Mammary microvascular endothelial cell (primary cell): Measurements from ENCODE around the gene EGF. TPM values are rescaled to one million over a fixed set of nuclear protein-coding genes. Genes with fewer than 3 reads are reported as not detected.

Source experiments
- total RNA-seq: library from RNA; depleted of rRNA; stranded (reverse); fragments of >200 nt; gene quantifications from 2 replicates; pipeline ENCODE4 v1.2.3, GENCODE V29; 2015

The EGF gene
- total RNA-seq: not detected in 2 replicates

DNA sequence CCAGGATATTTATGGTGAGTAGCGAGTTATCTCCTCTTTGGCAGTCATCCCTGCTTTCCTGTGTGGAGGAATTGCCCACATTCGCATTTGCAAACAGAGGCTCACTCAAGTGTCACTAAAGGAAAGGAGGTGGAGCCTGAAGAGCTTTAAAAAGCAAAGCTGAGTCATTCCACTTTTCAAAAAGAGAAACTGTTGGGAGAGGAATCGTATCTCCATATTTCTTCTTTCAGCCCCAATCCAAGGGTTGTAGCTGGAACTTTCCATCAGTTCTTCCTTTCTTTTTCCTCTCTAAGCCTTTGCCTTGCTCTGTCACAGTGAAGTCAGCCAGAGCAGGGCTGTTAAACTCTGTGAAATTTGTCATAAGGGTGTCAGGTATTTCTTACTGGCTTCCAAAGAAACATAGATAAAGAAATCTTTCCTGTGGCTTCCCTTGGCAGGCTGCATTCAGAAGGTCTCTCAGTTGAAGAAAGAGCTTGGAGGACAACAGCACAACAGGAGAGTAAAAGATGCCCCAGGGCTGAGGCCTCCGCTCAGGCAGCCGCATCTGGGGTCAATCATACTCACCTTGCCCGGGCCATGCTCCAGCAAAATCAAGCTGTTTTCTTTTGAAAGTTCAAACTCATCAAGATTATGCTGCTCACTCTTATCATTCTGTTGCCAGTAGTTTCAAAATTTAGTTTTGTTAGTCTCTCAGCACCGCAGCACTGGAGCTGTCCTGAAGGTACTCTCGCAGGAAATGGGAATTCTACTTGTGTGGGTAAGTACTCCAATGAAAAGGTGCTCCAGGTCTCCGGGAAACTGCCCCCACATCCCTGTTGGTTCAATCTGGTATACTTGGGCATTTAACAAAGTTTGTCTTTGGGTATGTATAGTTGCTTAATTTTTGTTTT is at the start of gene EGF:
Gene EGF, plus strand, starts transcription at position 178 of the 890 bp plus-strand sequence. Its CDS starts 453 bp downstream, at position 631.

Other genes with a start within 250 kb of the EGF start
- 26.6 and 34.4 TPM in 2 replicates for gene CASP6, start 209.4 kb upstream of the EGF start, total RNA-seq
- gene PLA2G12A, start 182.8 kb upstream of the EGF start, total RNA-seq: 7.8 and 8.1 TPM in 2 replicates
- 47.5 and 51.0 TPM in 2 replicates for gene CFI, start 110.9 kb upstream of the EGF start, total RNA-seq
- gene GAR1, start 97.1 kb upstream of the EGF start, total RNA-seq: 13.6 and 14.4 TPM in 2 replicates
- gene RRH, start 84.9 kb upstream of the EGF start, total RNA-seq: not detected in 2 replicates
- under 0.01 TPM in 1 of 2 replicates, not detected in the other for gene LRIT3, start 64.8 kb upstream of the EGF start, total RNA-seq